HG03095 (cell line): ENCODE results near the gene MAML1.
A peak's percentile ranks its signal among the peaks of the same experiment; 100 is the strongest.

Experiments
- ATAC-seq: cut with Tn5 transposase; IDR thresholded peaks from one replicate; pipeline ENCODE4 v1.9.1; 2021; ENCODE audit warnings: moderate library complexity; ENCODE audit not compliant: unreplicated experiment

The MAML1 gene

GRCh38 chr5:179820483-179821297 is 88.1 kb downstream of the MAML1 start, which contains the start of gene SQSTM1:
Gene SQSTM1 (plus strand): TSS chr5:179820905. CDS start chr5:179820937, 32 bp downstream.
- ATAC-seq, result peak; percentile 25

GRCh38 chr5:179821298-179822058 is 88.9 kb downstream of the MAML1 start:
- ATAC-seq, result peak; percentile 47

GRCh38 chr5:179822059-179822432 is 89.4 kb downstream of the MAML1 start:
- ATAC-seq, result no peak

- no peak for ATAC-seq
These were observed 89.9 kb downstream of the MAML1 start for GRCh38 chr5:179822444-179822990.

GRCh38 chr5:179823937-179824744 is 91.5 kb downstream of the MAML1 start:
- no peak for ATAC-seq

GRCh38 chr5:179824745-179825112 is 92.1 kb downstream of the MAML1 start:
- no peak for ATAC-seq

- ATAC-seq, result no peak
These were observed 93.1 kb downstream of the MAML1 start for GRCh38 chr5:179825655-179826182.
